Uterus (tissue), 4 donors: ENCODE measurements around the gene KIF11. TPM values are rescaled to one million over a fixed set of nuclear protein-coding genes. Genes with fewer than 3 reads are reported as not detected.
A peak's percentile ranks its signal among the peaks of the same experiment; 100 is the strongest.

Experiments
- DNase-seq, 2 donors: peaks; one replicate each; pipeline ENCODE4 v3.0.0-alpha.2; 2019 to 2020
- H3K27ac ChIP-seq, 2 donors: fragments of 200-600 bp; sonication (generic); 1 replicate in 1 of 2; 2 replicates in 1 of 2; pipeline ENCODE4 v1.5.1; 2016 to 2018
- H3K27me3 ChIP-seq, 2 donors: fragments of 200-600 bp; sonication (generic); one replicate each; pipeline ENCODE4 v1.5.1; 2018 to 2019; ENCODE audit warnings: control low read depth in 1 of 2
- H3K36me3 ChIP-seq, 2 donors: fragments of 200-600 bp; sonication (generic); one replicate each; pipeline ENCODE4 v1.5.1; 2019; ENCODE audit warnings: control low read depth in 1 of 2
- H3K4me1 ChIP-seq, 2 donors: fragments of 200-600 bp; sonication (generic); one replicate each; pipeline ENCODE4 v1.5.1; 2018 to 2019; ENCODE audit warnings: control low read depth in 1 of 2
- H3K4me3 ChIP-seq, 2 donors: fragments of 200-600 bp; sonication (generic); 1 replicate in 1 of 2; 2 replicates in 1 of 2; pipeline ENCODE4 v1.5.1; 2018 to 2019; ENCODE audit warnings: mild to moderate bottlenecking in 1 of 2
- H3K9me3 ChIP-seq, 2 donors: fragments of 200-600 bp; sonication (generic); one replicate each; pipeline ENCODE4 v1.5.1; 2019; ENCODE audit warnings: control low read depth in 1 of 2
- CTCF ChIP-seq, 4 experiments: fragments of 200-600 bp in 2 of 4; fragments of 450-650 bp in 2 of 4; sonication (generic) in 2 of 4; IDR thresholded peaks; one replicate each; pipeline ENCODE4 v1.5.1; 2016 to 2019; ENCODE audit warnings: antibody characterized with exemption in 4 of 4, mild to moderate bottlenecking in 2 of 4, moderate library complexity in 1 of 4
- POLR2A ChIP-seq, 2 donors: fragments of 450-650 bp; IDR thresholded peaks; one replicate each; pipeline ENCODE4 v1.6.1; 2016; ENCODE audit warnings: antibody characterized with exemption in 2 of 2, mild to moderate bottlenecking in 1 of 2, moderate library complexity in 1 of 2
- intact Hi-C: fragments of 100-400 bp; cut with DNase I; formaldehyde crosslinking; loops from one replicate; pipeline ENCODE4 v1.15.1; 2023; ENCODE audit warnings: low total_unique reads
- total RNA-seq, 4 donors: library from RNA; depleted of rRNA in 3 of 4; stranded (reverse); fragments of >200 nt in 3 of 4; gene quantifications; one replicate each; pipeline versions ENCODE4 v1.1.0 to v1.2.4, GENCODE V29; 2014 to 2023
- donor health status: DM: yes; HTN: yes; CAD: no.

KIF11 gene
- total RNA-seq, 4 donors from 2014 or later, result 1.0 to 31.0 TPM; not detected in 2

DNA sequence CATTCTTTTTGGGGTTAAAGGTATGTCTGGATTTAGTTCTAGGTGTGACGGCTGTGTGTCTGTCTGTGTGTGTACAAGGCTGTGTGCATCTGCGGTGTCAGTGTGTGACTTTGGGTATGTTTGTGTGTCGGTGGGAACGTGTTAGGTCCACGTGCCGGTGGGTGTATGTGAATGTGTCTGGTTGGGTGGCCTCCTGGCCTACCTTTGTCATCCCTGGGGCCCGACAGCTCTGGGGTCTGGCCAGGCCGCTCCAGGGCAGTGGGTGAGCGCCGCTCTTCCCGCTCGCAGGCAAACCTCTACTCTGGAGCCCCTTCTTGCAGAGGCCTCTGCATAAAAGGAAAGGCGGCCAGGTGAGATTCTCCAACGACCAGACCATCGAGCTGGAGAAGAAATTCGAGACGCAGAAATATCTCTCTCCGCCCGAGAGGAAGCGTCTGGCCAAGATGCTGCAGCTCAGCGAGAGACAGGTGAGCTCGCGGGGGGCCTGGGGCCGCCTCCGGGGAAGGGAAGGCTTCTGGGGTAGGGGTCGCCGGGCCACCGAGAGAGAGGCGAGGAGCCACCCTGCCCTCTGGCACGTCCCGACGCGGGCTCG is 99.2 kb downstream of the KIF11 start:
- peak overlapping the region; percentile 64 to 69 for H3K27ac ChIP-seq
- H3K27me3 ChIP-seq, result peaks cover 0 to 27% of the 10 kb centered on the region in 2 donors
- no peaks in the 10 kb centered on the region for H3K36me3 ChIP-seq
- peaks cover 0 to 5% of the 10 kb centered on the region in 2 donors for H3K4me1 ChIP-seq
- intact Hi-C loops, result no loop called here
- H3K9me3 ChIP-seq, result no peaks in the 10 kb centered on the region
- no peak overlapping the region for H3K4me3 ChIP-seq
- DNase-seq, result no peak
- TF ChIP-seq CTCF (IDR thresholded peaks at IDR 0.05) (no peak), POLR2A (IDR thresholded peaks at IDR 0.05) (no peak)

DNA sequence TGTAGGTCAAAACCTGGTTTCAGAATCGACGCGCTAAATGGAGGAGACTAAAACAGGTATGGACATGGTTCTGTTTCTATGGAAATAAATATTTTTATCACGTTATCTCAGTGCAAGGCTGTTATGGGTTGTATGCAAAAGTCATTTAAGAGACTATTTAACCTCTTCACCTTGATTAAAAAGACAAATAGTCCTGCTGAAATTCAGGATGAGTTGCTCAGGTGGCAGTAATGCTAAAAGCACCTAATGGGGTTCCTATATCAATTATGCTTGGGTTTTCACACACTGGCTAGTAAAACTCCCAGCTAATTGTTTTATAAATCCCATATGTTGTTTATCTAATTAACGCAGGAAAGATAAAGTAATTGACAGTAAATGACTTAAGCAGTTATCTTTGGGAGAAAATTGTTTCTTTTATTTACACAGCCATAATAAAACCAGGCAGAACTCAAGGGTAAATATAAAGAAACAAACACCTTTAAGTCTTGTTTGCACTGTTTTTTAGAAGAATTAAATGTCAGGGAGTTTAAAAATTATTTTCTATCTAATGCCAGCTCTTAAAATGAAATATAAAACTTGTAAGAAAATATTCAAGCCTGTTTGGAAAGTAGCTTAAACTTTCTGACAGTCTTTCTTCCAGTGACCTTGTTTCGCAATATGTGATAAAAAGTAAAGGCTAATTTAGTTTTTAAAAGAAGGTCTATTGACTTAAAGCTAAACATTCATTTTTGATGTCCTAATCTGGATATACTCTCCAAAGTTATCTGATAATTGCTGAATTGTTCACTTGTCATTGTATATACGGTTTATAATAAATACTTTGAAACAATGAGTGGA is 100.0 kb downstream of the KIF11 start:
- Histone ChIP-seq H3K27ac (no peak overlapping the region), H3K4me1 (peaks cover 0 to 5% of the 10 kb centered on the region in 2 donors)

DNA sequence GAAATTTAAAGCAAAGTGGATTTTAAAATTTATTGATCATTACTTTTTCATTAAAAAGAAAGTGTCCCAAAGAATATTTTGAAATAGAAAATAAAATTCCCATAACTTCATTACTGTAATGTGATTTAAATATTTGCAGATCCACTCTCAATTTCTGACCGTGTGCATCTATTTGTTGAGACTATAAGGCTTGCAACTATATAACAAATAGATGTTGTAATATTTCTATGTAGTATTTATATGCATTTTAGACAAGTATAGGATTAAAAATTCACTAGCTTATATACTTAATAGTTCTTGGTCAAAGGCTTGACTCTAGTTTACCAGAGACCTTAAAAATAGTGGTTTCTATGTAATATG is 100.6 kb downstream of the KIF11 start:
- no peak for DNase-seq
- intact Hi-C loops, result no loop called here
- Histone ChIP-seq H3K4me1 (peaks cover 0 to 5% of the 10 kb centered on the region in 2 donors), H3K27ac (no peak overlapping the region), H3K36me3 (no peaks in the 10 kb centered on the region), H3K9me3 (no peaks in the 10 kb centered on the region), H3K4me3 (no peak overlapping the region), H3K27me3 (peaks cover 0 to 27% of the 10 kb centered on the region in 2 donors)
- TF ChIP-seq CTCF (IDR thresholded peaks at IDR 0.05), result no peak
- TF ChIP-seq POLR2A (IDR thresholded peaks at IDR 0.05), result no peak

More for the DNA sequence above, 100.0 kb downstream of the KIF11 start:
- no peaks in the 10 kb centered on the region for H3K9me3 ChIP-seq
- no peaks in the 10 kb centered on the region for H3K36me3 ChIP-seq
- H3K4me3 ChIP-seq, result no peak overlapping the region
- peaks cover 0 to 27% of the 10 kb centered on the region in 2 donors for H3K27me3 ChIP-seq
- no peak for TF ChIP-seq POLR2A (IDR thresholded peaks at IDR 0.05)
- no peak for TF ChIP-seq CTCF (IDR thresholded peaks at IDR 0.05)
- intact Hi-C loops, result no loop called here
- DNase-seq, result no peak

DNA sequence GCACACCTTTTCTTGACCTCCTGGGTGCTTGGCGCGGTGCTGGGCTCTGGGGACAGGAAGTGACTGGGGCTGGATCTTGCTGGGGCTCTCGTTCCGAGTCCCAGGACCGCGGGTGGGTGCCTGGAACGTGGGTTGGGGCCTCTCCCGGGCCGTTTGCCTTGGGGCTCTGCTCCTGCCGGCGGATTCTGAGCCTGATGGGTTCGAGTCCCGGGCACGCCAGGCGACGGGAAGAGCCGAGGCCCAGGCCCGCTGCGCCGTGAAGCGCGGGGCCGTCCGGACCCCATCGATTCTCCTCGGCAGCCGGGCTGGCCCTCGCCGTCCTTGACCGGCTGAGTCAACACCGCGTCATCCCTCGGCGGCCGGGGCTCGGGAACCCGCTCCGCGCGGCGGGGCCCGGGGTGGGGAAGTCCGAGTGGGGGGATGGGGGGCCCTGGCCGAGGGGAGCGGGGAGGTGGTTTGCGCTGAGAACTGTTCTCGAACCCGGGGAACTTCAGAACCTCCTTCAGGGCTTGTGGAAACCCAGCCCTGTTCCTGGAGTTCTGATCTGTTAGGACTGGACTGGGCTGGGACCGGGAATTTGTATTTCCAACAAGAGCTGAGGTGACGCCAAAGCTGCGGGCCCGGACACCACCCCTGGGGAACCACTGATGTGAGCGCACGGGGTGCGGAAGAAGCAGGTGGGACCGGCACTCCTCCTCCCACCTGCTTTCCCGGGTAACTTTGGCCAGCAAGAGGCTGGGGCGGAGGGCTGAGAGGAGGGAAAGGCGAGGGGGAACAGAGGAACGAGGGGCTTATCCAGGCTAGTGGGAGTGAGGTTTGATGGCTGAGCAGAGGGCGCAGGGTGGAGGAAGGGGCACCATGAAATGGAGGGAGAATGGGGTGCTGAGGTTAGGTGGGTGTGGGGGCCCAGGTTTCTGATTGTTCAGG is 103.0 kb downstream of the KIF11 start:
- intact Hi-C loops, result no loop called here
- no peaks in the 10 kb centered on the region for H3K4me1 ChIP-seq
- no peaks in the 10 kb centered on the region for H3K9me3 ChIP-seq
- H3K4me3 ChIP-seq, result no peak overlapping the region
- DNase-seq, result no peak
- no peaks in the 10 kb centered on the region for H3K36me3 ChIP-seq
- TF ChIP-seq POLR2A (IDR thresholded peaks at IDR 0.05), result no peak
- TF ChIP-seq CTCF (IDR thresholded peaks at IDR 0.05), result no peak
- H3K27me3 ChIP-seq, result peaks cover 0 to 27% of the 10 kb centered on the region in 2 donors
- H3K27ac ChIP-seq, result no peak overlapping the region
